ENCODE measurements around the gene PHF3.

GRCh38 chr6:63683071-63683603 lies 47.5 kb downstream of the PHF3 start:
- TF ChIP-seq EP300 (IDR thresholded peaks at IDR 0.05): no peak
- no peak for TF ChIP-seq CTCF (IDR thresholded peaks at IDR 0.05)
- no peak for TF ChIP-seq POLR2A (IDR thresholded peaks at IDR 0.05)

All from gastroesophageal sphincter (tissue), 3 donors.